H1 (cell line): ENCODE measurements around the gene RFLNA. TPM values are rescaled to one million over a fixed set of nuclear protein-coding genes. Genes with fewer than 3 reads are reported as not detected.

Source experiments
- CTCF ChIA-PET: fragments of 300-600 bp; sonication (Branson Sonifier 250); formaldehyde crosslinking; loops from one replicate; lab custom pipeline; 2021; ENCODE audit not compliant: partially characterized antibody; lab: Charles Lee
- POLR2A ChIA-PET: fragments of 300-600 bp; sonication (Branson Sonifier 250); formaldehyde crosslinking; loops from one replicate; lab custom pipeline; 2021; ENCODE audit warnings: inconsistent platforms; ENCODE audit not compliant: partially characterized antibody; lab: Charles Lee
- DNase-seq, 2 experiments: peaks; one replicate each; pipeline versions ENCODE4 v3.0.0 to v3.0.0-alpha.2; 2010 to 2022; ENCODE audit warnings: low spot score in 2 of 2, low read depth in 1 of 2, mixed read lengths in 1 of 2
- FAIRE-seq: peaks from 2 replicates; lab custom pipeline; 2011; peaks lifted over from hg19 to GRCh38; lab: Jason Lieb, UNC
- H2AFZ ChIP-seq: 2 replicates; pipeline ENCODE4 v1.8.1; 2012; ENCODE audit warnings: low read length, inconsistent platforms
- H2AK5ac ChIP-seq: 2 replicates; pipeline ENCODE4 v1.6.1; 2013; ENCODE audit warnings: low read depth, low read length
- H2BK120ac ChIP-seq: replicated peaks from 2 replicates; pipeline ENCODE3; 2013; ENCODE audit warnings: low read depth, low read length, inconsistent platforms
- H2BK12ac ChIP-seq: 2 replicates; pipeline ENCODE4 v1.6.1; 2013; ENCODE audit warnings: low read depth, low read length
- H2BK15ac ChIP-seq: 2 replicates; pipeline ENCODE4 v1.6.1; 2013; ENCODE audit warnings: low read length
- H2BK20ac ChIP-seq: 2 replicates; pipeline ENCODE4 v1.6.1; 2013; ENCODE audit warnings: low read length
- H2BK5ac ChIP-seq: 2 replicates; pipeline ENCODE4 v1.6.1; 2013; ENCODE audit warnings: low read depth, low read length
- H3K14ac ChIP-seq: 2 replicates; pipeline ENCODE4 v1.6.1; 2013; ENCODE audit warnings: inconsistent platforms; ENCODE audit not compliant: insufficient read length
- H3K18ac ChIP-seq: 2 replicates; pipeline ENCODE4 v1.6.1; 2013; ENCODE audit warnings: low read length; ENCODE audit errors: extremely low read depth
- H3K23ac ChIP-seq: 2 replicates; pipeline ENCODE4 v1.6.1; 2013; ENCODE audit warnings: inconsistent platforms; ENCODE audit not compliant: insufficient read length
- H3K23me2 ChIP-seq: 2 replicates; pipeline ENCODE4 v1.6.1; 2013; ENCODE audit warnings: low read depth, low read length
- H3K27ac ChIP-seq: 2 replicates; pipeline ENCODE4 v1.6.1; 2011; ENCODE audit warnings: low read depth, low read length, inconsistent platforms
- H3K27me3 ChIP-seq, 4 experiments: replicated peaks in 1 of 4; 1 replicate in 1 of 4; 2 replicates in 3 of 4; pipeline versions ENCODE4 v1.6.1 to v1.8.1; 2011 to 2013; ENCODE audit warnings: low read length in 3 of 4, mild to moderate bottlenecking in 3 of 4, inconsistent platforms in 2 of 4, mixed read lengths in 2 of 4, moderate library complexity in 1 of 4; ENCODE audit not compliant: control insufficient read depth in 3 of 4, insufficient read depth in 3 of 4; ENCODE audit errors: extremely low read depth in 1 of 4
- H3K36me3 ChIP-seq, 4 experiments: 2 replicates each; pipeline versions ENCODE4 v1.6.1 to v1.8.1; 2011 to 2013; ENCODE audit warnings: mild to moderate bottlenecking in 4 of 4, low read length in 3 of 4, moderate library complexity in 2 of 4, control low read depth in 1 of 4, inconsistent platforms in 1 of 4; ENCODE audit not compliant: insufficient read depth in 4 of 4, control insufficient read depth in 2 of 4
- H3K4ac ChIP-seq: replicated peaks from 2 replicates; pipeline ENCODE3; 2013; ENCODE audit warnings: low read length, low read depth, mixed read lengths, inconsistent platforms; ENCODE audit not compliant: insufficient read length
- H3K4me1 ChIP-seq, 4 experiments: replicated peaks in 1 of 4; 1 replicate in 1 of 4; 2 replicates in 3 of 4; pipeline versions ENCODE4 v1.6.1 to v1.8.1; 2011 to 2013; ENCODE audit warnings: low read length in 3 of 4, inconsistent platforms in 2 of 4, mixed read lengths in 1 of 4; ENCODE audit not compliant: insufficient read depth in 4 of 4, control insufficient read depth in 3 of 4
- H3K4me2 ChIP-seq, 2 experiments: 2 replicates each; pipeline versions ENCODE4 v1.6.1 to v1.8.1; 2011 to 2013; ENCODE audit warnings: low read depth in 2 of 2, low read length in 2 of 2, control low read depth in 1 of 2, inconsistent platforms in 1 of 2, mild to moderate bottlenecking in 1 of 2; ENCODE audit not compliant: insufficient read depth in 1 of 2
- H3K4me3 ChIP-seq, 4 experiments: fragments of 200-600, 300-600 bp in 1 of 4; sonication (generic), shearing (Covaris generic), sonication (Bioruptor Twin) in 1 of 4; 2 replicates each; pipeline versions ENCODE4 v1.5.1 to v1.8.1; 2011 to 2016; ENCODE audit warnings: low read length in 4 of 4, low read depth in 3 of 4, control low read depth in 2 of 4, inconsistent platforms in 2 of 4, mild to moderate bottlenecking in 2 of 4, mixed read lengths in 1 of 4, moderate library complexity in 1 of 4; ENCODE audit not compliant: insufficient read depth in 2 of 4; ENCODE audit errors: extremely low read depth in 1 of 4
- H3K56ac ChIP-seq: replicated peaks from 2 replicates; pipeline ENCODE3; 2013; ENCODE audit warnings: low read depth, mild to moderate bottlenecking, mixed read lengths, low read length, inconsistent platforms; ENCODE audit not compliant: insufficient read length
- H3K79me1 ChIP-seq: 2 replicates; pipeline ENCODE4 v1.6.1; 2013; ENCODE audit warnings: low read depth, low read length, control low read depth
- H3K79me2 ChIP-seq, 2 experiments: 2 replicates each; pipeline versions ENCODE4 v1.6.1 to v1.8.1; 2012 to 2013; ENCODE audit warnings: low read length in 2 of 2, mild to moderate bottlenecking in 2 of 2, inconsistent platforms in 1 of 2; ENCODE audit not compliant: insufficient read depth in 2 of 2, control insufficient read depth in 1 of 2
- H3K9ac ChIP-seq, 4 experiments: replicated peaks in 1 of 4; 1 replicate in 1 of 4; 2 replicates in 3 of 4; pipeline versions ENCODE4 v1.6.1 to v1.8.1; 2011 to 2013; ENCODE audit warnings: low read depth in 3 of 4, low read length in 3 of 4, control low read depth in 2 of 4, mild to moderate bottlenecking in 2 of 4, moderate library complexity in 2 of 4, inconsistent platforms in 1 of 4; ENCODE audit errors: extremely low read depth in 1 of 4
- H3K9me3 ChIP-seq, 2 experiments: 2 replicates each; pipeline versions ENCODE4 v1.6.1 to v1.8.1; 2012 to 2013; ENCODE audit warnings: mild to moderate bottlenecking in 2 of 2, moderate library complexity in 2 of 2, control low read depth in 1 of 2, inconsistent platforms in 1 of 2, low read depth in 1 of 2, low read length in 1 of 2, mixed read lengths in 1 of 2; ENCODE audit not compliant: insufficient read depth in 2 of 2
- H4K20me1 ChIP-seq, 2 experiments: replicated peaks in 1 of 2; 2 replicates each; pipeline versions ENCODE3 to v1.8.1; 2011 to 2013; ENCODE audit warnings: inconsistent platforms in 2 of 2, low read length in 2 of 2, mild to moderate bottlenecking in 1 of 2; ENCODE audit not compliant: insufficient read depth in 2 of 2, control insufficient read depth in 1 of 2
- H4K5ac ChIP-seq: 2 replicates; pipeline ENCODE4 v1.6.1; 2013; ENCODE audit warnings: low read length, low read depth, mixed read lengths, inconsistent platforms; ENCODE audit not compliant: insufficient read length
- H4K8ac ChIP-seq: 2 replicates; pipeline ENCODE4 v1.8.0; 2013; ENCODE audit warnings: mild to moderate bottlenecking, moderate library complexity, low read length, inconsistent platforms; ENCODE audit not compliant: insufficient read depth; ENCODE audit errors: extremely low read depth
- H4K91ac ChIP-seq: replicated peaks from 2 replicates; pipeline ENCODE3; 2013; ENCODE audit warnings: low read length, mixed read lengths, inconsistent platforms; ENCODE audit not compliant: insufficient read length
- E2F6 ChIP-seq: IDR thresholded peaks from 2 replicates; pipeline ENCODE4 v1.6.1; 2012; ENCODE audit warnings: inconsistent platforms
- SAP30 ChIP-seq: fragments of 300-600 bp; sonication (generic); IDR thresholded peaks from 2 replicates; pipeline ENCODE4 v1.7.1; 2012; ENCODE audit warnings: low read length, moderate library complexity, mild to moderate bottlenecking, inconsistent platforms; ENCODE audit not compliant: insufficient read depth, insufficient replicate concordance
- TEAD4 ChIP-seq: IDR thresholded peaks from 2 replicates; pipeline ENCODE4 v1.6.1; 2012; ENCODE audit warnings: low read depth, low read length, inconsistent platforms, mixed read lengths
- WGBS, 2 experiments: shearing (Covaris generic) in 1 of 2; methylation state at CpG; one replicate each; pipeline versions ENCODE4 v1.1.6 to v1.1.7; 2013 to 2015; ENCODE audit warnings: low lambda C conversion rate in 2 of 2, mixed read lengths in 2 of 2, inconsistent platforms in 1 of 2, low coverage in 1 of 2, missing lambda C conversion rate in 1 of 2; ENCODE audit not compliant: insufficient replicate concordance in 2 of 2, insufficient coverage in 1 of 2, insufficient read length in 1 of 2; ENCODE audit errors: extremely low coverage in 1 of 2, missing lambda C conversion rate in 1 of 2; 5-methylcytosine and 5-hydroxymethylcytosine counted together
- polyA plus RNA-seq, 7 experiments: library from polyadenylated mRNA; depleted of rRNA in 3 of 7; stranded (reverse) in 5 of 7; unstranded in 2 of 7; fragments of >200 nt in 5 of 7; fragments of 200-250 nt in 2 of 7; gene quantifications; 1 replicate in 5 of 7; 2 replicates in 1 of 7; 4 replicates in 1 of 7; pipeline versions ENCODE4 v1.2.1 to v1.2.3, GENCODE V29; 2011 to 2013; ENCODE audit warnings: missing spikeins in 2 of 7, mixed read lengths in 2 of 7
- total RNA-seq: library from RNA; stranded (reverse); fragmentation: NEBNext Ultra II Directional; extraction: Animal tissue kit (Norgen Biotek cat#: 25700); gene quantifications from 2 replicates; pipeline ENCODE4 v1.2.1, GENCODE V29; 2021

The RFLNA gene
- total and polyA plus RNA-seq, 2 of the 8 experiments (the other 6 are each of a cell fraction or from before 2014, with no cell fraction given), result 6.4 to 6.6 TPM

DNA sequence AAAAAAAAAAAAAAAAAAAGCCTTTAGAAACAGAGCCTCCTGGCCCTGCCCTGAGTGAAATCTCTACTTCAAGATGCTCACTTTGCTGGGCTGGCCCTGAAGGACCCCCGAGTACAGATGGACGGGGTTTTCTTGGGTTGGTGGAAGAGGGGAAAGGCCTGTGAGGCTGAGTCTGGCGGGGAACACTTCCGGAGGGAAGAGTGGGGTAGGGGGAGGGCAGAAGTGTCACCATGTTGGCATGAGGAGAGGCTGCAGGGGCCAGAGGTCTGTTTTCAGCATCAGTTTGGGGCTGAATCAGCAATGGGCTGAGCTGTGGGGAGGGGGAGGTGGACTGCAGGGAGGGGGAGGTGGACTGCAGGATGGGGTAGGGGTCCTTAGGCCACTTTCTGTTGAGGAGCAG is 15.3 kb downstream of the RFLNA start:
- no peak overlapping the region for H3K9ac ChIP-seq
- WGBS, 2 experiments, result 86% methylated on average over 4 of the region's 4 CpGs; no CpG with 5 or more reads in 1 of the 2 experiments
- no peak overlapping the region for H4K91ac ChIP-seq
- no peak overlapping the region for H3K18ac ChIP-seq
- FAIRE-seq, result no peak
- no peak overlapping the region for H3K56ac ChIP-seq
- no peak overlapping the region for H3K27ac ChIP-seq
- no peaks in the 10 kb centered on the region for H3K27me3 ChIP-seq
- no peak overlapping the region for H2BK15ac ChIP-seq
- DNase-seq, result no peak
- ChIA-PET CTCF (interaction anchor here (0.6 to 3.1 kb wide), 5 partner anchors 9 to 280 kb away, joined by 3 to 11 read pairs (median 3); no protein-coding TSS in a partner anchor), POLR2A (interaction anchor here (1.2 kb wide), 2 partner anchors 9 to 14 kb away, joined by 4 read pairs; no protein-coding TSS in a partner anchor)
- no peak overlapping the region for H2BK20ac ChIP-seq
- H3K9me3 ChIP-seq, result no peaks in the 10 kb centered on the region
- no peak overlapping the region for H2AK5ac ChIP-seq
- TF ChIP-seq TEAD4 (no peak), SAP30 (no peak), E2F6 (no peak)
- no peak overlapping the region for H3K4me3 ChIP-seq
- H3K23ac ChIP-seq, result no peak overlapping the region
- no peak overlapping the region for H3K14ac ChIP-seq
- no peaks in the 10 kb centered on the region; the same call in 1 of the 2 replicates for H3K79me1 ChIP-seq
- peaks cover 0 to 1% of the 10 kb centered on the region in 2 experiments for H4K20me1 ChIP-seq
- no peak overlapping the region for H2BK120ac ChIP-seq
- no peaks in the 10 kb centered on the region for H3K23me2 ChIP-seq
- H2AFZ ChIP-seq, result no peak overlapping the region
- H3K36me3 ChIP-seq, result peaks cover 0 to 4% (median 0%) of the 10 kb centered on the region in 4 experiments; a peak in 1 of 8 replicates
- H4K5ac ChIP-seq, result no peak overlapping the region
- no peak overlapping the region for H2BK12ac ChIP-seq
- H3K4me2 ChIP-seq, result no peak overlapping the region
- H3K79me2 ChIP-seq, result no peaks in the 10 kb centered on the region
- H3K4me1 ChIP-seq, result peaks cover 0 to 5% (median 2%) of the 10 kb centered on the region in 4 experiments; a peak in 3 of 7 replicates
- H4K8ac ChIP-seq, result no peak overlapping the region
- H3K4ac ChIP-seq, result no peak overlapping the region
- H2BK5ac ChIP-seq, result no peak overlapping the region
